Kidney epithelial cell (primary cell): ENCODE measurements around the gene THG1L. TPM values are rescaled to one million over a fixed set of nuclear protein-coding genes. Genes with fewer than 3 reads are reported as not detected.
A peak's percentile ranks its signal among the peaks of the same experiment; 100 is the strongest.

Source experiments
- DNase-seq: peaks from one replicate; pipeline ENCODE4 v3.0.0-alpha.2; 2010; ENCODE audit warnings: low read depth
- H3K27me3 ChIP-seq: 2 replicates; pipeline ENCODE4 v1.6.0; 2011; ENCODE audit warnings: low read length; ENCODE audit not compliant: control insufficient read depth, insufficient read depth
- H3K36me3 ChIP-seq: 2 replicates; pipeline ENCODE4 v1.5.1; 2011; ENCODE audit warnings: low read length; ENCODE audit not compliant: control insufficient read depth, insufficient read depth
- H3K4me3 ChIP-seq: 2 replicates; pipeline ENCODE4 v1.5.1; 2011; ENCODE audit warnings: low read depth, mild to moderate bottlenecking, control low read depth, low read length
- total RNA-seq: library from RNA; depleted of rRNA; stranded (reverse); fragments of >200 nt; gene quantifications from 2 replicates; pipeline ENCODE4 v1.2.3, GENCODE V29; 2015
- TF ChIP-seq, protein P1 (sequence below): IDR thresholded peaks from 2 replicates; pipeline ENCODE4 v1.5.1; 2011; ENCODE audit warnings: mild to moderate bottlenecking, moderate library complexity, low read length, control low read depth, inconsistent platforms; ENCODE audit not compliant: insufficient read depth, poor library complexity, severe bottlenecking

Gene THG1L
- total RNA-seq, 1 donor from 2014 or later = 17.9 TPM

DNA sequence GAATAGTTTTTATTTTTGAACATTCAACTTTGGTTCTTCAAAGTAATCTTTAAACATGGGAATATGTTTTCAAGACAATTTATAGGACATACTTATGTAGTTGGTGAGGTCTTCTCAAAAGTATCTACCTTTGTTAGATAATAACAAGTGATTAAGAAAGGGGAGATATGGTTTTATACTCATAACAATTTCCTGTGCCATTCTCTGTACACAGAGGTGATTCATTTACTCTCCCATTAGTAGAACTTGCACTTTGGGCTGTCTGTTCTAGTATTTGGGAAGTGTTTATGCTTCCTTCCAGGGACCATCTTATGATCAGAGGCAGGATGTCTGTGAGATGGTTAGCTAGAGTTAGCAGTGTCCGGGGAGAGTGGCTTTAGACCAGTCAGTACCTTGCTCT is 27.5 kb downstream of the THG1L start:
- TF ChIP-seq, protein P1, sequence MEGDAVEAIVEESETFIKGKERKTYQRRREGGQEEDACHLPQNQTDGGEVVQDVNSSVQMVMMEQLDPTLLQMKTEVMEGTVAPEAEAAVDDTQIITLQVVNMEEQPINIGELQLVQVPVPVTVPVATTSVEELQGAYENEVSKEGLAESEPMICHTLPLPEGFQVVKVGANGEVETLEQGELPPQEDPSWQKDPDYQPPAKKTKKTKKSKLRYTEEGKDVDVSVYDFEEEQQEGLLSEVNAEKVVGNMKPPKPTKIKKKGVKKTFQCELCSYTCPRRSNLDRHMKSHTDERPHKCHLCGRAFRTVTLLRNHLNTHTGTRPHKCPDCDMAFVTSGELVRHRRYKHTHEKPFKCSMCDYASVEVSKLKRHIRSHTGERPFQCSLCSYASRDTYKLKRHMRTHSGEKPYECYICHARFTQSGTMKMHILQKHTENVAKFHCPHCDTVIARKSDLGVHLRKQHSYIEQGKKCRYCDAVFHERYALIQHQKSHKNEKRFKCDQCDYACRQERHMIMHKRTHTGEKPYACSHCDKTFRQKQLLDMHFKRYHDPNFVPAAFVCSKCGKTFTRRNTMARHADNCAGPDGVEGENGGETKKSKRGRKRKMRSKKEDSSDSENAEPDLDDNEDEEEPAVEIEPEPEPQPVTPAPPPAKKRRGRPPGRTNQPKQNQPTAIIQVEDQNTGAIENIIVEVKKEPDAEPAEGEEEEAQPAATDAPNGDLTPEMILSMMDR = no peak
- no peaks in the 10 kb centered on the region for H3K36me3 ChIP-seq
- DNase-seq = no peak
- no peak overlapping the region for H3K4me3 ChIP-seq
- H3K27me3 ChIP-seq = no peaks in the 10 kb centered on the region

- H3K27me3 ChIP-seq = no peaks in the 10 kb centered on the region
- TF ChIP-seq, protein P1 = peak; percentile 83
- DNase-seq = peak; percentile 44
- H3K4me3 ChIP-seq = no peak overlapping the region
- H3K36me3 ChIP-seq = no peaks in the 10 kb centered on the region
Observed at GRCh38 chr5:157761690-157762621, 30.7 kb downstream of the THG1L start.

DNA sequence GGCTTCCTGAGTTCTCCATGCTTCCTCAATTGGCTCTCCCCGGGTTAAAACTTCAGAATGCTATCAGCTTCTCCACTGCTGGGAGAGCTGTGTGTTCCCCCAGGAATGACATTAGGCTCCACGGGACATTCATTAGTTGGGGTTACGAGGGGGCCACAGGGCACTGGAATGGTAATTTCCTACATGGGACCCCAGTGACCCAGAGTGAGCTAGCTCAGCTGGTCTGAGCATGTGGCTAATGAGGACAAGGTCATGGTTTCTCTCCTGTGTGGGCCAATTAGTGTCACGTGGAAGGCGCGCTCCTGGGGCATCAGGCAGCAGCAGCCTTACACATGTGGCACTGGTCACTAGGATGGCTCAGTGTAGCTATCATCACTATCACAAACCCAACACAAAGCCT is 33.3 kb downstream of the THG1L start:
- no peak for DNase-seq
- Histone ChIP-seq H3K4me3 (no peak overlapping the region), H3K36me3 (no peaks in the 10 kb centered on the region), H3K27me3 (no peaks in the 10 kb centered on the region)
- TF ChIP-seq, protein P1 = no peak

- H3K36me3 ChIP-seq = no peaks in the 10 kb centered on the region
- no peak for DNase-seq
- H3K4me3 ChIP-seq = no peak overlapping the region
- TF ChIP-seq, protein P1 = no peak
- H3K27me3 ChIP-seq = no peaks in the 10 kb centered on the region
Observed at GRCh38 chr5:157766442-157766841, 35.2 kb downstream of the THG1L start.

DNA sequence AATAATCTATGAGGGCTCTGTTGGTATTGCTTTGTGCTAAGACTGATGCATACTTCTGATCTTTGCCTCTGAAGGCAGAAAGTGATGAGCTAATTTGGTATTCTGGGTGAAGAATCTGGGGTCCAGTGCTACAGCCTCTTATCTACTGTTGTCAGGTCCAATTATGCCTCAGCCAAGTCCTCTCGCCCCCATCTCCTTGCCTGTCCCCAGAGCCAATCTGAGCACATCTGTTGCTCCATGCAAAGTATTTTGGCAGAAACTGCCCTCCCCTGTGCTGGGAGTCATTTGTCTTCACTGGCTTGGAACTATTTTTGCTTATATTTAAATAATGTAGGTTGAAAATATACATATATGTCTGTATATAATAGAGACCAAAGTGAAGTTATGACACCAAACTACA is 35.7 kb downstream of the THG1L start:
- TF ChIP-seq, protein P1 = no peak
- Histone ChIP-seq H3K27me3 (no peaks in the 10 kb centered on the region), H3K4me3 (no peak overlapping the region), H3K36me3 (no peaks in the 10 kb centered on the region)
- DNase-seq = no peak
